ENCODE measurements around the gene ANKHD1. TPM values are rescaled to one million over a fixed set of nuclear protein-coding genes. Genes with fewer than 3 reads are reported as not detected.

The ANKHD1 gene
- total and polyA plus RNA-seq, 8 donors = 56.0 to 77.7 (median 64.0) TPM

DNA sequence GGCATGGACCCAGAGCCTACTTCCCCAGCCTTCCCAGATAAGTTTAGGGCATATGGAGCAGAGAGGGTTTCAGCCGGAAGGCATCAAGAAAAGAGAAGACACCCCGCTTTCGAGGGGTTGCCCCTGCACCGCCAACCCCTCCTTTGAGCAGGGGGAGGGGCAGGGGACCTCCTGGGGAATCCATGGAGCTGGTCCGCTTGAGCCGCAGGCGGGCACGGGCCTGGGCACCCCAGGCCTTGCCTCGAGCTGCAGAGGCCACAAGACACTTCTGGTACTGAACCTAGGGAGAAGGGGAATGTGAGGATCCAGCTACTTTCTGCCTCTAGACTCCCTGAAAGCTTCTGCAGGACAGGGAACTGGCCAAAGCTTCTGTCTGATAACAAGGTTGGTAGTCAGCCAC lies 156.9 kb downstream of the ANKHD1 start:
- no peak for FAIRE-seq
- H3K27me3 ChIP-seq = no peaks in the 10 kb centered on the region
- H3K9me3 ChIP-seq = no peaks in the 10 kb centered on the region
- intact Hi-C loops (cut with DNase I) = no loop called here
- ATAC-seq = no peak
- H3K4me3 ChIP-seq = no peak overlapping the region
- TF ChIP-seq, protein P1, sequence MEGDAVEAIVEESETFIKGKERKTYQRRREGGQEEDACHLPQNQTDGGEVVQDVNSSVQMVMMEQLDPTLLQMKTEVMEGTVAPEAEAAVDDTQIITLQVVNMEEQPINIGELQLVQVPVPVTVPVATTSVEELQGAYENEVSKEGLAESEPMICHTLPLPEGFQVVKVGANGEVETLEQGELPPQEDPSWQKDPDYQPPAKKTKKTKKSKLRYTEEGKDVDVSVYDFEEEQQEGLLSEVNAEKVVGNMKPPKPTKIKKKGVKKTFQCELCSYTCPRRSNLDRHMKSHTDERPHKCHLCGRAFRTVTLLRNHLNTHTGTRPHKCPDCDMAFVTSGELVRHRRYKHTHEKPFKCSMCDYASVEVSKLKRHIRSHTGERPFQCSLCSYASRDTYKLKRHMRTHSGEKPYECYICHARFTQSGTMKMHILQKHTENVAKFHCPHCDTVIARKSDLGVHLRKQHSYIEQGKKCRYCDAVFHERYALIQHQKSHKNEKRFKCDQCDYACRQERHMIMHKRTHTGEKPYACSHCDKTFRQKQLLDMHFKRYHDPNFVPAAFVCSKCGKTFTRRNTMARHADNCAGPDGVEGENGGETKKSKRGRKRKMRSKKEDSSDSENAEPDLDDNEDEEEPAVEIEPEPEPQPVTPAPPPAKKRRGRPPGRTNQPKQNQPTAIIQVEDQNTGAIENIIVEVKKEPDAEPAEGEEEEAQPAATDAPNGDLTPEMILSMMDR (IDR thresholded peaks at IDR 0.05) = no peak
- H3K4me1 ChIP-seq = peaks cover 9 to 22% (median 14%) of the 10 kb centered on the region in 3 donors
- H3K27ac ChIP-seq = no peak overlapping the region
- DNase-seq = peak in 1 of 6 donors; percentile 45
- H3K36me3 ChIP-seq = no peaks in the 10 kb centered on the region
- WGBS, 2 donors = 87 to 90% methylated on average over 9 of the region's 9 CpGs

DNA sequence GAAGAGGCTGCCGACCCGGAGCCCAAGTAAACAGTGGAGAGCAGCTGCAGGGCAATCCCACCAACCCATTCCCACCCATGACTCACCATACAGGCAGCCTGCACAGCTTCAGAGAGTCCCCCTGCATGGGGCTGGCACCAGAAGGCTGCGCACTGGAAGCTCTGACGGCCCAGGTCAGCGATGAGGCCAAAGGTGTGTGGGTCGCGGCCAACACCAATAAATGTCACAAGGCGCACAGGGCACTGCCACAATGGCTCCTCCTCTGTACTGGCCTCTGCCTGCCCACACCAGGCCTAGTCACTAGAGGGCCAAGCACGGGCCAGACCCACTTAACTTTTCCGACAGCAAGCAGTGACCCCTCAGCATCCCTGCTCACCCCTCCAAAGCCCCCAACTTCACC lies 158.6 kb downstream of the ANKHD1 start:
- TF ChIP-seq, protein P1 (IDR thresholded peaks at IDR 0.05) = no peak
- Histone ChIP-seq H3K27me3 (no peaks in the 10 kb centered on the region), H3K36me3 (no peaks in the 10 kb centered on the region), H3K4me1 (peaks cover 9 to 15% (median 10%) of the 10 kb centered on the region in 3 donors), H3K27ac (no peak overlapping the region), H3K9me3 (no peaks in the 10 kb centered on the region), H3K4me3 (no peak overlapping the region)
- FAIRE-seq = no peak
- DNase-seq = no peak
- no peak for ATAC-seq
- WGBS, 2 donors = 88 to 95% methylated on average over 10 of the region's 10 CpGs
- intact Hi-C loops (cut with DNase I) = loop anchor here in 1 of 3 donors (10.0 kb wide), 1 partner anchor 75 kb away; the partner anchor contains the start of genes CD14 and TMCO6

DNA sequence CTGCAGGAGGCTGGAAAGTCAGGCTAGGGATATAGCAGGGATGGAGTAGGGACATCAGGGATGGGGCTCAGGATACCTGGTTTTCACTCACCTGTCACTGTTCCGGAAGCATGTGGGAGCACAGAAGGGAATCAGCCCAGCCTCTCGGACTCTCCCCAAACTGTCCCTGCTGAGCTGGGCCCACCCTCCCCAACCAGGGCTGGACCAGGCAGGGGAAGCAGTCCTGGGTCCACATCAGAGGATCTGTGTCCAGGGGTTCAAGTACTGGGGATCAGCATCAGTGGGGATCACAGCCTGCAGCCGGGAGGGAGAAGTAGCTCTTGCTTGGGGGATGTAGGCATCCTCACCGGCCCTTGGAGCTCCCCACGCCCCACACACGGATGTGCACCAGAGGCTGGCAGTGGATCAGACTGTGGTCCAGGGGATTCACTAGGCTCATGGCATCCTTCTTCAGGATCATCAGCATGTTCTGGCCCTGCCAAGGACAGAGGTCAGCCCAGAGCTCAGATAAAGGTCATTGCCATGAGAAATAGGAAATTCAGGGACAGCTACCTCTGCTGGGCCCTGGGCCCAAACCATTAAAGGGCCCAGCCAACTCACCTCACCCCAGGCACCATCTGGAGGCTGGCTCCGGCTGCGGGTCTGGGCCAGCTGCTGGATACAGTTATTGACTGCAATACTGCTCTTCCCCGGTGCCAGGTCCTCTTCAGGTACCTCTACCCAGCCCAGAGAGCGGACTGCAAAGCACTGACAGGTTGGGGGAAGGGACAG lies 160.3 kb downstream of the ANKHD1 start:
- intact Hi-C loops (cut with DNase I) = loop anchor here in 1 of 3 donors (10.0 kb wide), 1 partner anchor 73 kb away; the partner anchor contains the start of genes CD14 and TMCO6
- Histone ChIP-seq H3K27me3 (no peaks in the 10 kb centered on the region), H3K9me3 (no peaks in the 10 kb centered on the region), H3K36me3 (peaks cover 0 to under 1% (median 0%) of the 10 kb centered on the region in 3 donors), H3K4me1 (peaks cover 4 to 15% (median 10%) of the 10 kb centered on the region in 3 donors), H3K27ac (no peak overlapping the region), H3K4me3 (no peak overlapping the region)
- WGBS, 2 donors = 85 to 93% methylated on average over 10 of the region's 10 CpGs
- TF ChIP-seq, protein P1 (IDR thresholded peaks at IDR 0.05) = no peak
- ATAC-seq (no peak), DNase-seq (no peak), FAIRE-seq (no peak)

DNA sequence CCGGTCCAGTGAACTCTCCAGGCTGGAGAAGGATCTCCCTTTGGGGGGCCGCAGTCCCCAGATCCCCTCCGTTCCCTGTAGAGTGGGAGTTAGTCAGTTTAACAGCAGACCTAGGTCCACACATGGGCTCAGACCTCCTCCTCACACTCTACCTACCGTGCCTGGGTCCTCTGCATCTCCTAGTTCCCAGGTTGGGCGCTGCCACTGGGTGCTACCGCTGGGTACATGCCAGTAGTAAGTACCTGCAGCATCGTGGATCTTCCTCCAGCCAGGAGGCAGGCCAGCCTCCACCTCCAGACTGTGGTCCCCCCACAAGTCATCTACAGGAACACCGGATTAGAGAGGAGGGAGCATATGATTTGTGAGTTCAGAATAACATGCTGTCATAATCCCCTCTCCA lies 162.0 kb downstream of the ANKHD1 start:
- intact Hi-C loops (cut with DNase I) = loop anchor here in 1 of 3 donors (10.0 kb wide), 1 partner anchor 71 kb away; the partner anchor contains the start of genes CD14 and TMCO6
- peak in 1 of 4 donors; percentile 0 for ATAC-seq
- Histone ChIP-seq H3K36me3 (peaks cover 0 to 10% (median 9%) of the 10 kb centered on the region in 3 donors), H3K27ac (peak overlapping the region; percentile 90 to 93 (median 92)), H3K27me3 (no peaks in the 10 kb centered on the region), H3K4me3 (peak overlapping the region in 3 of 4 donors; percentile 52 to 66 (median 56)), H3K9me3 (no peaks in the 10 kb centered on the region), H3K4me1 (peaks cover 4 to 11% (median 10%) of the 10 kb centered on the region in 3 donors)
- WGBS, 2 donors = 47 to 53% methylated on average over 8 of the region's 8 CpGs
- TF ChIP-seq, protein P1 (IDR thresholded peaks at IDR 0.05) = no peak
- DNase-seq = peak in 3 of 6 donors; percentile 33 to 58 (median 43)
- FAIRE-seq = no peak

Measured in pancreas (tissue), 10 donors.